Measurements from ENCODE around the gene HYAL2. TPM values are rescaled to one million over a fixed set of nuclear protein-coding genes. Genes with fewer than 3 reads are reported as not detected.

Gene HYAL2
- total and polyA plus RNA-seq, 10 of the 15 experiments (the other 5 are each of a cell fraction or from before 2014, with no cell fraction given) = 0.06 to 21.8 (median 12.7) TPM

DNA sequence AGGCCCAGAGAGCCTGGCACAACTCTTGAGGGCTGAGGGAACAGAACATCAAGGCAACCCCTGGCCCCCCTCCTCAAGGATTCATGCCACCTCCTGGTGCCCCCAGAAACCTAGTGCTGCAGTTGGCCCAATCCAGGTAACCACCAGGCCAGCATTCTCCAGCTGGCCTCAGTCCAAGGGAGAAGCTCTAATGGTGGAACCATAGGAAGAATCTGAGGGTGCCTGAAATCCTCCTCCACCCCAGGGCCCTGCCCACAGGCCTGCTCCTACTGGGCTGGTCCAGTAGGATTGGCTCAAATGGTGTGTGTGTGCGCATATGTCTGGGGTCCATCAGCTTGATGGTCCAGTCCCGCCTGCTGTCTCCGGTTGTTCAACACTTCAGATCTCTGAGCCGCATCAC, 7.7 kb downstream of the HYAL2 start (continued):
- no peak for TF ChIP-seq ZBTB11 (CRISPR knock-in tag; IDR thresholded peaks at IDR 0.05)

- RAD21 ChIA-PET (ENCODE audit: unreplicated experiment) = no interaction called here
- WGBS (ENCODE audit: insufficient coverage, insufficient replicate concordance, low lambda C conversion rate, missing lambda C conversion rate) = 40% methylated on average over 3 of the region's 3 CpGs
- intact Hi-C loops (cut with micrococcal nuclease; ENCODE audit: unreplicated experiment) (no loop called here), in situ Hi-C loops (cut with MboI) (no loop called here)
- Histone ChIP-seq H3K4me1 (ENCODE audit: control insufficient read depth, insufficient read depth, low read length) (peaks cover 8% of the 10 kb centered on the region), H4K20me1 (ENCODE audit: control insufficient read depth, insufficient read depth) (no peaks in the 10 kb centered on the region), H3K27ac (ENCODE audit: control insufficient read depth, insufficient read depth) (no peak overlapping the region), H3K27me3 (replicated peaks in 1 of 2; ENCODE audit: control insufficient read depth in 2 of 2, insufficient read depth in 2 of 2, low read length in 1 of 2) (no peaks in the 10 kb centered on the region), H3K4me2 (ENCODE audit: control insufficient read depth, insufficient read depth) (no peak overlapping the region), H3K9me3 (replicated peaks; ENCODE audit: control insufficient read depth, insufficient read depth, low read length) (no peaks in the 10 kb centered on the region), H2AFZ (ENCODE audit: control insufficient read depth, low read depth, low read length) (no peak overlapping the region), H3K36me3 (ENCODE audit: control insufficient read depth in 2 of 2, insufficient read depth in 2 of 2, low read length in 1 of 2) (peaks cover 0 to 2% of the 10 kb centered on the region in 2 experiments; a peak in 1 of 4 replicates), H3K79me2 (ENCODE audit: control insufficient read depth, insufficient read depth, low read length) (no peaks in the 10 kb centered on the region), H3K4me3 (no peak overlapping the region), H3K9ac (ENCODE audit: control insufficient read depth, insufficient read depth, low read length) (no peak overlapping the region)
- no peak for ATAC-seq
- CTCF ChIA-PET = interaction anchor here (1.7 kb wide), 1 partner anchor 10 kb away, joined by 8 read pairs; no protein-coding TSS in a partner anchor
- no TSS peak for BruUV-seq (replicated peaks)
- POLR2A ChIA-PET = no interaction called here
- SMC1A ChIA-PET (ENCODE audit: uncharacterized antibody, unreplicated experiment) = no interaction called here
- no peak for FAIRE-seq
- DNase-seq (ENCODE audit: low read depth, low spot score) = no peak
- no peak for TF ChIP-seq NR2F1 (conservative IDR thresholded peaks at IDR 0.05)
- no peak for TF ChIP-seq IRF4 (IDR thresholded peaks at IDR 0.05; ENCODE audit: low read depth, low read length)
- TF ChIP-seq MTA2 (IDR thresholded peaks at IDR 0.05; ENCODE audit: low read depth) = no peak
- no peak for TF ChIP-seq PRDM15 (CRISPR knock-in tag; IDR thresholded peaks at IDR 0.05)
- no peak for TF ChIP-seq PKNOX1 (IDR thresholded peaks at IDR 0.05)
- TF ChIP-seq REST (IDR thresholded peaks at IDR 0.05; ENCODE audit: low read depth, low read length) = no peak
- TF ChIP-seq JUNB (IDR thresholded peaks at IDR 0.05) = no peak
- TF ChIP-seq TARDBP (IDR thresholded peaks at IDR 0.05; ENCODE audit: borderline replicate concordance) = no peak
- TF ChIP-seq ATF3 (IDR thresholded peaks at IDR 0.05; ENCODE audit: borderline replicate concordance, extremely low read depth, low read depth, low read length) = no peak
- no peak for TF ChIP-seq IKZF2 (IDR thresholded peaks at IDR 0.05)
Observed at GRCh38 chr3:50314342-50314741, 8.2 kb downstream of the HYAL2 start.
